Osteocyte (in vitro differentiated cells): ENCODE measurements around the gene SLC25A11. TPM values are rescaled to one million over a fixed set of nuclear protein-coding genes. Genes with fewer than 3 reads are reported as not detected.

Experiments
- DNase-seq: peaks from one replicate; pipeline ENCODE4 v3.0.0; 2021; ENCODE audit warnings: mixed read lengths; ENCODE audit not compliant: unreplicated experiment; ENCODE audit errors: extremely low spot score
- H3K27ac Mint-ChIP-seq: one replicate; pipeline ENCODE4 v1.8.0; 2021; ENCODE audit warnings: mild to moderate bottlenecking, mixed read lengths; ENCODE audit not compliant: unreplicated experiment
- H3K27me3 Mint-ChIP-seq: one replicate; pipeline ENCODE4 v1.8.0; 2021; ENCODE audit warnings: mixed read lengths; ENCODE audit not compliant: unreplicated experiment
- H3K36me3 Mint-ChIP-seq: one replicate; pipeline ENCODE4 v1.8.0; 2021; ENCODE audit warnings: mixed read lengths; ENCODE audit not compliant: unreplicated experiment
- H3K4me1 Mint-ChIP-seq: one replicate; pipeline ENCODE4 v1.8.0; 2021; ENCODE audit warnings: mixed read lengths; ENCODE audit not compliant: unreplicated experiment
- H3K4me3 Mint-ChIP-seq: one replicate; pipeline ENCODE4 v1.8.0; 2021; ENCODE audit warnings: mild to moderate bottlenecking, moderate library complexity, mixed read lengths; ENCODE audit not compliant: unreplicated experiment
- H3K9me3 Mint-ChIP-seq: one replicate; pipeline ENCODE4 v1.8.0; 2021; ENCODE audit warnings: mixed read lengths; ENCODE audit not compliant: unreplicated experiment
- CTCF ChIP-seq: fragments of 200-600 bp; sonication (generic); IDR thresholded peaks from 2 replicates; pipeline ENCODE4 v1.5.0; 2021; ENCODE audit warnings: antibody characterized with exemption, mild to moderate bottlenecking, moderate library complexity
- total RNA-seq: library from RNA; stranded (reverse); gene quantifications from 2 replicates; pipeline ENCODE4 v1.2.1, GENCODE V29; 2021

The SLC25A11 gene
- total RNA-seq, 1 donor from 2014 or later = 59.6 TPM

DNA sequence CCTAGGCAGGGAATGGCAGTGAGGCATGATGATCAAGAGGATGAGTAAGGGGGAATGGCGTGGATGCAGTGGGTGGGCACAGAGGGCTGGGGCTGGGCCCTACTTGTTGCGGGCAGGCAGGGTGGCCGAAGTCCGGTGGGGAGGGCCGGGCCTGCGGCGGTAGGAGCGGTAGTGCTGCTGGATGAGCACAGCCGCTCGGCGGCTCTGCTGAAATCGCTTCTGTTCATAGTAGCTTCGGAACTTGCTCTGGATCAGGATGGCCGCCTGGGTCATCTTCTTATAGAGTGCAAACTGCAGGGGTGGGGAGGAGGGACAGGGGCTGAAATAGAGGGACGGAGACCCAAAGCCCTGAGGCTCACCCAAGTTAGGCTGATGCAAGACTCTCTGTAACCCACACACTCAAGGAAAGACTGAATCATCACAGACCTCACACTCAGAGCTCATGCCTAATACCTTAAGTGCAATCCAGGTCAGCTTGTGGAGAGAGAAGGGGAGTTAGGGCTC, 29.3 kb upstream of the SLC25A11 start:
- Mint-ChIP-seq H3K9me3 (no peaks in the 10 kb centered on the region), H3K4me1 (peaks cover 35% of the 10 kb centered on the region), H3K4me3 (no peak overlapping the region), H3K27ac (no peak overlapping the region), H3K36me3 (peaks cover 24% of the 10 kb centered on the region), H3K27me3 (no peaks in the 10 kb centered on the region)
- TF ChIP-seq CTCF = no peak
- DNase-seq = peak; percentile 86

DNA sequence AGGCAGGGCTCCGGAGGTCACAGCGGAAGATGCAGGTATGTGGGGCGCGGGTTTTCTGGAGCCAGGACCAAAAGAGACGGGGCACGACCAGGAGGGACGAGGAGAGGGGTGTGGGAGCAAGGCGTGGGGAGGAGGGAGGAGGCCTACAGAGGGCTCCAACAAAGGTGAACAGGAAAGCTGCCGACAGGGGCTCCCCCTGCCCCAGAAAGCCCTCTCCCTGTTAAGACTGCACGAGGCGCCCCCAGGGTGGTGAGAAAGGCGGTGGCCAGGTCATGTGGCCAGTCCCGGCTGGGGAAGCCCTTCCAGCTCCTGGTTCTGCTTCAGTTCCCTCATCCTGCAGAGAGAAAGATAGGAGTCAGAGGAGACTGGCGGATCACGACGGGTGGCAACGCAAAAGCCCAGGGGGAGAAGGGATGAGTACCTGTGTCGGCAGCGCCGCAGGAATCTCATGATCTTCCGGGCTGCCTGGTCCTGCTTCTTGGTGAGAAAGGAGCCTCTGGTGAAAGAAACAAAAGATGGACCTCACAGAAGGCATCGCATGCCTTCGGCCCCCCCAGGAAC, 28.7 kb upstream of the SLC25A11 start:
- H3K9me3 Mint-ChIP-seq = no peaks in the 10 kb centered on the region
- no peak overlapping the region for H3K4me3 Mint-ChIP-seq
- no peak for TF ChIP-seq CTCF
- no peaks in the 10 kb centered on the region for H3K27me3 Mint-ChIP-seq
- no peak overlapping the region for H3K27ac Mint-ChIP-seq
- H3K4me1 Mint-ChIP-seq = peaks cover 35% of the 10 kb centered on the region
- H3K36me3 Mint-ChIP-seq = peaks cover 20% of the 10 kb centered on the region
- no peak for DNase-seq

GRCh38 chr17:4967539-4968485, 28.0 kb upstream of the SLC25A11 start, which contains the start of gene SPAG7:
SPAG7 (minus strand) TSS chr17:4967817; CDS start chr17:4967804, 13 bp downstream.
- no peak within 1 kb of the TSS for H3K4me3 Mint-ChIP-seq
- TF ChIP-seq CTCF = peak; percentile 21
- DNase-seq = peak; percentile 98
- H3K36me3 Mint-ChIP-seq = peaks cover 20% of the 10 kb centered on the region
- peaks cover 35% of the 10 kb centered on the region for H3K4me1 Mint-ChIP-seq
- H3K27ac Mint-ChIP-seq = no peak within 1 kb of the TSS
- no peaks in the 10 kb centered on the region for H3K27me3 Mint-ChIP-seq
- H3K9me3 Mint-ChIP-seq = no peaks in the 10 kb centered on the region

DNA sequence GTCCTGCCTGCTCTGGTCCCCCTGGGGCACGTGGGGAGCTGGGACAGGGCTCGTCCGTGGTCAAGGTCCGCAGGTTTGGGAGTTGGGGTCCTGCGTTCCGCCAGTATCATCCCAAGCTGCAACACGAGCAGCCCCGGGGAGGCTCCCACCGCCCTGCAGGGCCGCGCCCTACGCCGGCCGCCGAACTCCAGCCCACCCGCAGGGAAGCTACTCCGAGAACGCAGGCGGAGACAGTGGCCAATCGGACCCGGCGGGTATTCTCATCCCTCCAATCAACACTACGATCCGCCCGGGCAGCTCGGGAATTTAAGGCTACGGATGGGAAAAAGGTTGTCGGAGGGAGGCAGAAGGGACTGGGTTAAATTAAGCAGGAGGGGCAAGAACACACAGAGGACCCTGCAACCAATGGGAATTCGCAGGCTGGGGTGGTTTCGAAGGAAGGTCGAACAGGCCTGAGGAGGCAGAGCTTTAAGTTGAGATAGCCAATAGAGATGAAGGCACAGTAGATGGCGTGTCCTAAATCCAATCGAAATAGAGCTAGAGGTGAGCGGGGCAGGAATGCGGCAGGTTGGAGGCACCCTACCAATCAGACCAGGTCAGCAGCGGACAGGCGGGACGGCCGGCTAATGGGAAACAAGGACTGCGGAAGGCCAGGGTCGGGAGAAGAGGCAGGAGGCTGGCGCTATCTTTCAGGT, 27.1 kb upstream of the SLC25A11 start:
- H3K27ac Mint-ChIP-seq = no peak overlapping the region
- peak; percentile 99 for DNase-seq
- H3K4me1 Mint-ChIP-seq = peaks cover 35% of the 10 kb centered on the region

More for the DNA sequence above, 27.1 kb upstream of the SLC25A11 start:
- Mint-ChIP-seq H3K9me3 (no peaks in the 10 kb centered on the region), H3K36me3 (peaks cover 19% of the 10 kb centered on the region), H3K27me3 (no peaks in the 10 kb centered on the region), H3K4me3 (no peak overlapping the region)
- no peak for TF ChIP-seq CTCF
